GM19438 (cell line): ENCODE results near the gene PUM1.

Experiments
- ATAC-seq: cut with Tn5 transposase; IDR thresholded peaks from one replicate; pipeline ENCODE4 v1.9.1; 2021; ENCODE audit warnings: low read depth; ENCODE audit not compliant: unreplicated experiment

The PUM1 gene

DNA sequence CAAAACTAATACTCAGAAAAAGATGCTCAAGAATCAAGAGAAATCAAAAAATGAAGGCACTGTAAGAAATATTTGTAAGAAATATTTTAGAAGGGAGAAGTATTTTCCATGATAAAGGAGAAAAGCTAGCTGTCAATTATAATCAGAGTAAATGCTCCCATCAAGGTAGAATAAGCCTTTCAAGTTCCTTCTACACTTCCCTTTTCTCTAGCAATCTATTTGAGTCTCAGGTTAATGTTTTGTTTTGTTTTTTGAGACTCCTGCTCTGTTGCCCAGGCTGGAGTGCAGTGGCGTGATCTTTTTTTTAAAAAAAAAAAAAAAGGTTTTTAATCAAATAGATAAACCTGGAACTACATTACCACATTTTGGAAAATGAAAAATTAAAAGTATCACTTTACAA, 33.3 kb downstream of the PUM1 start:
- ATAC-seq = no peak

DNA sequence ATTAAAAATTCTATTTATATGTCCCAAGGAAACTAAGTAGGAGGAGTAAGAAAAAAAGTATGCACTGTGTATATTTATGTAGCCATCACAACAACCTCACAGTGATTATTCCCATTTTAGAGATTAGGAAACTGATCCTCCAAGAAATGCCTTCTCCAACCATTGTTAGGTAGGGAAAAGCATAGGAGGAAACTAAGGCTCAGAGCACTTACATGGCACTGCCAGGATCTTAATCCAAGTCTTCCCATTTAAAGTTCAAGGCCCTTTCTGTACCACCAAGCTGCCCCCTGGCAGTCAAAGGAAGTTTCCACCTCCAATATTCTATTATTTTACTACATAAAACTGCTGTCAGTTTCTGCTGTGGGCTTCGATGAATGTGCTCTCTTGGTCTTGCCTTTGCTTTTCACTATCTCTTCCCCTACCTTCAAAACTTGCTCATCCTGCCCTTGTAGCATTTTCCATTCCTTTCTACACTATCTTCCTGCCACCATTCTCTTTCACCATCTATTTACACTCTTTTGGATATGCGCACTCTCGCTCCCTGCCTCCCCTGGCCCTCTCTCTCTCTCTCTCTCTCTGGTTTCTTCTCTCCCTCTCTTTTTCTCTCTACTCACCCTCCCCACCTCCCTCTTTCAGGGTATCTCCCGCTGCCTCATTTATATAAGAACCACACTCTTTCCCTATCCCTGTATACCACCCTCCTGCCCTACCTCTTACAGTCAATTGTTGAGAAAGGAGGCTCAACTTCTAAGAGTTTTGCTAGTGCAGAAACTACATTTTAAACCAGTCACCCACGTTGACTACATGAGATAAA, 34.0 kb downstream of the PUM1 start:
- ATAC-seq = no peak

DNA sequence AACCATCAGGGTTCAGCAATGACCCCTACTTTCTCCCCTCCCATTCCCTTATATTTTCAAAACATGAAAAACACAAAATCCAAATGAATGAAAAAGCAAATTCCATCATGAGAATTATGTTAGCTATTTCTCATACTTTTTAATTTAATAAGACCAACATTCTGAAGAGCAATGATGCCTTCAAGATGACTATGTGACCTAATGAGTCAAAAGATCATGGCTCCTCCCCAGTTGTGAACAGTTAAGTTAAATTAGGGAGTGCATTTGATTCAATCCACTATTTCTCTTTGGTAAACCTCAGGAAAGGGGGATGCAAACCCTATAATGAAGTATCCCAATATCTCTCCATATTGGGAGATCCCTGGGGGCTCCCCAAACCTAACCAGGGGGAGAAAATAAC, 36.5 kb downstream of the PUM1 start:
- no peak for ATAC-seq

DNA sequence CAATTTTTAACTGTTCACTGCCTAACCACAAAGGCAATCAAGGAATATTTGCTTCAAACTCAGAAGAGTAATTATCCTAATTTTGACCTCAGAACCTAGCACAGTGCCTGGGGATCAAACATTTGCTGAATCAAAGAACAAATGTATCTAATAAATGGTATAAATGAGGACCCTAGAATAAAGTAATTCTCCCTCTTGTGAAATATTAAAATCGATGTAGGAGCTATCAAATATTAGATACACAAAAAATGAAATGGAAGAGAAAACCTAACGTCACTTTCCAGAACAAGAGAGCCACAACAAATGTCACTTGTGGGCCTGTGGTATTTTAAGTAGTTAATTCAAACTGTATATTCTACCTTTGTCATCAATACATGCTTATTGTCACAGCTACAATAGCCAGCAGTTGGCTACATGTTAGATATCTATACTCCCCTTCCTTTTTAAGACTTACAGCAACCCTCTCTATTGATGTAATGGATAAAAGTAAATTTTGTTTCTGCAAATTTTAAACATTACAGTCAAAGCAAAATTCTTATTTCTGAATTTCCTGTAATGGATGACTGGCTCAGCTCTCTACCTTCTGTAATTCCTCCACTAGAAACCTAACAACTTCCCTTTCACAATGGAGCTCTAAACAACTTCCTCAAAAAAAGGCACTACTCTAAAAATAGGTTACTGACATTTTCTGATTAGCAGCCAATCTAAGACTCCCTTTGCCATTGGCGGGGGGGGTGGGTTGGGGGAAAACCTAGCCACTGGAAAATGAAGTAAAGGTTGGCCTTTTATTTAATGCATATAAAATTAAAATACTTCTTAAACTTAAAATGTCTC, 37.6 kb downstream of the PUM1 start:
- no peak for ATAC-seq

DNA sequence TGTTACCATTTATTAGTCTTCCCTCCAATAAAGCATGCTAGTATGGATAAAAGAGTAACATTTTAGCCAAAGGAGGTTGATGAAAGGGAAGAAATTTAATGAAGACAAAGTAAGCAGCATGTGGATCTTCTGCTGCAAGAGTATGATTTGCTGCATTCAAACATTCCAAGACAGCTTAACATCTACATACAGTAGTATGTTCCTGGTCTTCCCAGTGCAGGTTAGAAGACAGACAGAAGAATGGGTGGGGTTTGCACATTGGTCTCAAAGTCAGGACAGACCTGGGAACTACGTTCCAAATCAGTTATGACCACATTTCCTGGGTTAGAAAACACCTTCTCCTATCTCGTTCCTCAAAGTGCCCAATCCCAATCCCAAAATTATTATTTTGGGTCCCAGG, 43.3 kb downstream of the PUM1 start:
- no peak for ATAC-seq

DNA sequence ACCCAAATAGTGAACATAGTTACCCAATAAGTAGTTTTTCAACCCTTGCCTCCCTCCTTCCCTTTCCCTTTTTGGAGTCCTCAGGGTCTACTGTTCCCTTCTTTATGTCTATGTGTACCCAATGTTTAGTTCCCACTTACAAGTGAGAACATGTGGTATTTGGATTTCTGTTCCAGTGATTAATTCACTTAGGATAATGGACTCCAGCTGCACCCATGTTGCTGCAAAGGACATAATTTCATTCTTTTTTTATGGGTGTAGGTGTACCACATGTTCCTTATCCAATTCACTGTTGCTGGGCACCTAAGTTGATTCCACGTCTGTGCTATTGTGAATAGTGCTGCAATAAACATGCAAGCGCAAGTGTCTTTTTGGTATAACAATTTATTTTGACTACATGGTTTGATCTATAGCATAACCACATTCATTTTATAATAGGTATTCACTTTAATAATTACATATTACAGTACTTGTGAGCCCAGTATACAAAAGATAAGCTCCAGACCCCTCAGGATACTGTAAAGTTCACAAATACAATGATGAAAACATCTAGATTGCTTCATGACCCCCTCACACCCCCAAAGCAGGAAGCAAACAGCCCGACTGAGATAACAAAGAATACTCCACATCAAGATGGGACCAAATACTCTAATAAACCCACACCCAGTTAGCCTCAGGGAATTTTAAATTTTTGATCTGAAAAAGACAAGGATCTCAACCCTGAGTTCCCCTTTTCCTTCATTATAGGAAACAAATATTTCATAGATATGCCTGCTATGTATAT, 45.3 kb downstream of the PUM1 start:
- no peak for ATAC-seq

DNA sequence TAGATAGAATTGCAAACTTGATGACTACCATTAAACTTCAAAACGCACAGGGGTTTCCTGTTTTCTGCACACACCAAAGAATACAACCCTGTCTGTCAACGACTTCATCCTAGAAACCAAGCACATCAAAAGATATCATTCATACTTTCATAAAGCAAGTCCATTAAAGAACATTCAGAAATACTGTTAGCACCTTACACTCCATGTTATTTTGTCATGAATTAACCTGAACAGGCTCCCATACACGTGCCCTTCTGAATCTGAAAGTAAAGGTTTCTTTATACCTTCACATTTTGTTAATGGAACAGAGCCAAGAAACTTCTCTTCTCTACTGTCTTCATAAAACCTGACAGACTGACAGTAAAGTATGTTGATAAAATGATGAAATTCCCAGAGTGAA, 46.1 kb downstream of the PUM1 start:
- ATAC-seq = no peak

DNA sequence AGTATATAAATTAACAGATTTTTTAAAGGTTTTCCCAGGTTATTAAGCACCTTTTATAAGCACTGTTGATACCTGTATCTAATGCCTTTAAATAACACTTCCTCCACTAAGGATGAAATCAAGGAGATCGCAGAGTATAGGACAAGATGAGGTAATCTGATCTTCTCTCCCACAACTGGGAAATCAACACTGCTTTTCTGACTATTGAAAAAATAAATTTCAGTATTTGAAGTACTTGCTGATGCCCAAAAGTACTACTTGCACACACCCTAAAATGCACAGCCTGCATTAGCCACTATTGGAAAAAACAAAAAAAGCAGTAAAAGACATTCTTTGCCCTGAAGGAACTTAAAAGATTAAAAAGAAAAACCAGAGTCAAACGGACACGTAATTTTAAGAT, 48.6 kb downstream of the PUM1 start:
- ATAC-seq = no peak

DNA sequence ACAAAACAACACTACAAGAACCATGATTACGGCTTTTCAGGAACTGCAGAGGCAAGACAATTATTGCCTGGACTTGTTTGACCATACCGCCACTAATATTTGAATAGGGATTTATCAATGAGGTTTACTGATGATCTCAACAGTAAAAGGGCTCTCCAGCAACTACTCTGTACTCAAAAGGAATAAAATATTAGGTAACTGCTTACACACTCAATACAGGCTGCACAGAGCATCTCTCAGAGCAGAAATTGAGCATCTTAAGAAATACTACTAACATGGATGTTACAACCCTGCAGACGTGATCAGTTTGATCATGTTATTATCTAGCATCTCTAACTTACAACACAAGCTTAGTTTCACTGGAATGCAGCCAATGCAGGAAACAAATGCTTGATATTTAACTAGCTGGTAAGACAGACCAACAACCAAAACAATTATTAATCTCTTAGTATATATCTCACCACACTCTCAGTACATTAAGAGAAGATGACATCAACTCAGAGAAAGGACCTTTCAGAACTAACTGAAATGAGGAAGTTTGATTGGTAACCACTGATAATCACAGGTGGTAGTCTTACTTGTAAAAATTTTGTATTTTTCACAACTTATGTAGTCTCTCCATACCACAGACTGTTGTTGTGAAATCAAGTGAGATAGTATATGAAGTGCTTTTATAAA, 52.2 kb downstream of the PUM1 start:
- peak; percentile 62 for ATAC-seq

DNA sequence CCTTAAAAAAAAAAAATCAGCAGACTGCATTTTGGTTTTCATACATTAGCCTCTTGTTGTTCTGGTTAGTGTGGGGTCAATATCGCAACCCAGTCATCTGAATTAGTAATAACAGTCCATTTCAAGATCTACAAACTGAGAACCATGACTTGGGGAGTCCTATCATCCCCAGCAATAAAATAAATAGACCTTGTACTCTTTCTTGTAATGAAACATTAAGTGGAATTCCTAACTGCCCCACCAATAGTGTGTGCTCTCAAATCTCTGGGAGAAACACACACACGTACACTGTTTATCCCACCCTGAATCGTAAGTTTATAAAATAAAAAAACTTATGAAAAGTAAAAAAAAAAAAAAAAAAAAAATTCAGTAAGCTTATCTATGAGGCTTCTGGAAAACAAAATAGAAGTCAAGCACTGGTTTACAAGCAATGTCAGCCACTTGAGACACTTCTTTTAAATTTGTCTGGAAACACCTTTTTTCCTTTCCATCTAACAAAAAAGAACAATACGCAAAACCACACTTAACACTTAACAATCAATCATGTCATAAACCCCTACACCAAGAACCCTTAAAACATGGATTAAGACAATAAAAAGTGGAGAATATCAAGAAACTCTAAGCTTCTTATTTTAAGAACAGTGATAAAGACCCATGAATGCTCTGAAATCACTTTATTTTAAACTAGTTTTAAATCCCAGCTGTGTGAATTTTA, 53.1 kb downstream of the PUM1 start:
- no peak for ATAC-seq

DNA sequence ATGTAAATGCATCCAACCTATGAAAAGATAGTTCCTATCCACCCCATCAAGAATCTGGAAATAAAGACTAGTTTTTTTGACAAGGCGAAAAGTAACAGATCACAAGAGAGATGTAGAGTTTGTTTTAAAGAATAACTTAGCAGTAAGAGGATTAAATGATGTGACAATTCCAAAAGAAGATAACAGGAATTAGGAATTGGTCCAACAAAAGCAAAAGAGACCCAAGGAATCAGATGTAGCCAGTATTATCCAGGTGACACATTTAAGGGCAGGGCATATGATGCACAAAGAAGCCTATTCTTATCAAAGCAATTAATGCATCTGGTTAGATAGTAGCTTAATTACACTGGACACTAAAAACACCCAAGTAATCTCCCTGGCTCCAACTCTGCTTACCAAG, 53.8 kb downstream of the PUM1 start:
- ATAC-seq = no peak

DNA sequence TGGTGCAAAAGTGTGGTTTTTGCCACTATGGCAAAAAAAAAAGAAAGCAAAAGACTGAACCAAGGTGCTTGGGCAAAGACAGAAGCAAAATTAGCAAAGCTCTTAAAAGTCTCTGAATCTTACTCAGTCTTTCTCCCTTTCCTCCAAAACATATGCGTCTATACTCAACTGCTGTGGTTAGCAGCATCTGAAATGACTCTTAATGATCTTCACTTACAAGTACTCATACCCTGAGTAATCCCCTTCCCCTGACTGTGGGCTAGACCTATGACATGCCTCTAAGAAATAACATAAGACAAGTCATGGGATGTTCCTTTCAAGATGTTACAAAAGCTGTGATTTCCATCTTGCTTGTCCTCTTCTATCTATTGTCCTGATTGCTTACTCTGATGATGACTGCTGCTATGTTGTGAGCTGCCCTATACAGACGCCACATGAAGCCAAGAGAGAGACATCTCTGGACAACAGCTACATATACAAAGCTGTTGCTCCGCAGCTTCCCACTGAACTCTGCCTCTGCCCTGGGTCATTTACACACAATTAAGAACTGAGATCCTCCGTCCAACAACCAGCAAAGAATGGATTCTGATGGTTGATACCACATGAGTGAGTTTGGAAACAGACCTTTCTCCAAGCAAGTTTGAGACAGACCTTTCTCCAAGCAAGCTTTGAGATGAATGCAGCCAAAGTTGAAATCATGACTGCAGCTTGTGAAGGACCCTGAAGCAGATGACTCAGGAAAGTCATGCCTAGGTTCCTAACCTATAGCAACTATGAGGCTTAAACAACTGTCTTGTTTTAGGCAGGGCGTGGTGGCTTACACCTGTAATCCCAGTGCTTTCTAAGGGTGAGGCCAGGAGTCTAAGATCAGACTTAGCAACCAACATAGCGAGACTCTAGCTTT, 55.2 kb downstream of the PUM1 start:
- no peak for ATAC-seq

DNA sequence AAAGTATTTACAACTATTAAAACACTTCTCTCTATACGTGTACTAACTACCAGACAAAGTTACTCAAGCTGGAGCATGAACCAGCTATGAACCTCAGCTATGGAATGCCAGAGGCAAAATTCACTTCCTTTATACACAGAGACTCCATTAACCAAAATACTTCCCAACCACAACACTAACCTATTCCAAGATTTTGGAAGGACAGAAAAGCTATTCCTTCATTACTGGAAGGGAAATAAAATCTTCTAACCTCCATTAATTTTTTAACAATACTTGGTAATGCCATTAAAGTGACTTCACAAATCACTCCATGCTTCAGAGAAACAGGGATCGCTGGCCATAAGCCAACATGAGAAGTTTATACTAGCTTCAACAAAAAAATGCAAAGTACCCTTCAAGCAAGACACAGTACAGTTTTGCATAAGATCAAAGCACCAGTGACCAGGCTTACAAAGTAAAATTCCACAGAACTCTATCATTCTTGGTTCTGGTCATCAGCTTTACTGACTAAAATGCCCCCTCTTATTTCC, 58.0 kb downstream of the PUM1 start:
- no peak for ATAC-seq

DNA sequence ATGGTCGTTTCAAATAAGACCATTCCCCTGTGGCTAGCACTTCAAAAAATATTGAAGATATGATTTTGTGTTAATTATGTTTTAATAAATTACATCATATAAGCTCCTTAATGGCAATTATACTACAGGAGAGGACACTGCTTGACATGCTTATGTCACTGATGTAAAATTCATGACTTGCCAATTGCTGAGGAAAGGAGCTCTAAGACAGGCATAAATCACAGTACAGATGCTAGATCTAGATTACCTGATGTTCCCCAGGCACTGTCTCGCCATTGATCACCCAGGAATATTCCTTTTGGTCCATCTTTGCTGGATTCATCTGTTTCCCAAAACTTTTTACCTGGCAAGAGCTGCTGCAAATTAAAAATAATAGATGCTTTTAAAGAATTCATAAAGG, 58.8 kb downstream of the PUM1 start:
- no peak for ATAC-seq

DNA sequence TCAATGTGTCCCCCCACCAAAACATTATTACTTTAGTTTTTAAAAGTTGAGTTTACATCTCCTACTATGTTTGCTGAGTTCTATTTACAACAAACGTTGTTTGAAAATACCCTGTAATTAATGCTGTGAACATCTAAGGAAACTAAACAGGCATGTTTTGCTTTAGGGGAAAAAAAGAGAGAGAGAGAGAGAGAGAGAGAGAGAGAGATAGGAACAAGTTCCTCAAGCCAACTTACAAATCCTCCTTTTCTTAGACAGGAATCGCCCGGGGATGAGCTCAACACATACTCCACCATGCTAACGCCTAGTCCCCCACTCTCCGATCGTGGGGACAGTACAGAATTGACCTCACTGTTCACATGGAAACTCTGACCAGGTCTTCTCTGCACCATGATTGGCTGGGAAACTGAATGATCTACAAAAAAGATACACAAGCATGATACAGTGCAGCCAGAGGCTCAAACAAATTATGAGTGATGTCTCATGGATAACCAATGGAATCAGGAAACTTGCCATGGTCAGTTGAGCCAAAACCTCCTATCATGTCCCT, 59.8 kb downstream of the PUM1 start:
- ATAC-seq = no peak

DNA sequence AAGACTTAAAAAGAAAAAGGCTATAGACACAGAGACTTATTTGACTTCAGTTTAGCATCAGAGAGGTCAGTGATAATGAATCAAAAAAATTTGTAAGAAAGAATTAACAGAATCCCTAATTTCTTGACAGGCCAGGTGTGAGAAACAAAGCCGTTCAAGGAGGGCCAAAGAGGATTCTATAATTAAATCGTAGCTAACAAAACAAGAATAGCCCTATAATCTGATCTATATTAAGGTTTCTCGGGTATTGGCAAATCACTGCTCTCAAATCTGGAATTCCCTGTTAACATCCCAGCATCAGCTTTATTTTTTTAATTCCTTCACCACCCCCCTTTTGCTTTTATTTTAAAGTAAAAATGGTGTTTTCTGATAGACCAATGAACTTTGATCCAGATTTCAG, 60.3 kb downstream of the PUM1 start:
- ATAC-seq = no peak

DNA sequence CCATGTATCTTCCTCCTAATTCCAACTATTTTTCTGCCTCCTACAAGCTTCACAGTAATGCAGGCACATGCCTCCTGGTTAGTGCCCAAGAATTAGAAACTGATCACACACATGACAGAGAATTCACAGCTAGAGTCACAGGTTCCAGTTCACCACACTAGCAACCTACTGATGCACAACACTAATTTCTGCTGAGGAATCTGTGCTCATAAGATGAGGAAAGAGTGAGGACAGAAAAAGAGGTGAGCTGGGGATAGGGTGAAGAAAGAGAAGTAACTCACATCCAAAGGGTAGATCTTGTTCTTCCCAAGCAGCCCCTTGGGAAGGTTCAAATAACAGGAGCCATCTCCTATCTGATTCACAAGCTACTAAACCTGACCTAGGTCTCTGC, 61.3 kb downstream of the PUM1 start:
- ATAC-seq = no peak

DNA sequence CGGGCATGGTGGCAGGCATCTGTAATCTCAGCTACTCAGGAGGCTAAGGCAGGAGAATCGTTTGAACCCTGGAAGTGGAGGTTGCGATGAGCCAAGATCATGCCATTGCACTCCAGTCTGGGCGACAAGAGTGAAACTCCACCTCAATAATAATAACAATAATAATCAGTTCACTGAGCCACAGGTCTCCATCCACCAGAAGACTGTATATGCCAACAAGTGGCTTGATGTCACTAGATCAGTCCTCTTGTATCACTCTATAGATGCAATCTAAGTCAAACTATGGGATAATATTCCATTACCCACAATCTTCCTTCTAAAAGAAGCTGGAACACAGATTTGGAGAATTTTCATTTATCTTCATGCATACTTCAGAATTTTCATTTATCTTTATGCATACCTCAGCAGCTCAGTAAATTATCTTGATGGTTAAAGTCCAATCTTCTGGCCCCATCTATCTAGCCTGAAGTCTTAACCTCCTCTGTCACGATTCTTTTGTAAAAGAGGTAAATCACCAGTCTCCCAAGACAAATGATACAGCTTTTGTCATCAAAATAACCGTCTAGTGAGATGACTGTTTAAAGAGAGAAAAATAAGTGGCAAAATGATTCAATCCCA, 61.8 kb downstream of the PUM1 start:
- ATAC-seq = no peak
